SK-N-MC (cell line): ENCODE measurements around the gene ADCY9.

ENCODE experiments used
- EZH2 ChIP-seq: fragments of 200-600 bp; sonication (generic); IDR thresholded peaks from one replicate; pipeline ENCODE4 v1.6.1; 2017; ENCODE audit warnings: antibody characterized with exemption
- FOXP2 ChIP-seq: optimal IDR thresholded peaks from 2 replicates; pipeline ENCODE3; 2011; ENCODE audit warnings: mild to moderate bottlenecking, moderate library complexity; ENCODE audit not compliant: insufficient read depth; ENCODE audit errors: extremely low read length, control extremely low read depth
- POLR2AphosphoS5 ChIP-seq: IDR thresholded peaks from 2 replicates; pipeline ENCODE4 v1.6.1; 2012; ENCODE audit warnings: mild to moderate bottlenecking, low read depth, low read length, borderline replicate concordance

GRCh38 chr16:3954411-3954921, 161.8 kb downstream of the ADCY9 start:
- TF ChIP-seq POLR2AphosphoS5 (no peak), EZH2 (no peak), FOXP2 (no peak)
